Stimulated activated CD4-positive, alpha-beta T cell treated with anti-CD3 and anti-CD28 coated beads, TNF-alpha, amount 100 ng/mL, for 4 hours (primary cell): ENCODE results near the gene RIMBP2.

Experiments used
- DNase-seq, 3 experiments: peaks; one replicate each; pipeline ENCODE4 v3.0.0-alpha.2; 2020; ENCODE audit warnings: low read depth in 3 of 3

RIMBP2 gene

DNA sequence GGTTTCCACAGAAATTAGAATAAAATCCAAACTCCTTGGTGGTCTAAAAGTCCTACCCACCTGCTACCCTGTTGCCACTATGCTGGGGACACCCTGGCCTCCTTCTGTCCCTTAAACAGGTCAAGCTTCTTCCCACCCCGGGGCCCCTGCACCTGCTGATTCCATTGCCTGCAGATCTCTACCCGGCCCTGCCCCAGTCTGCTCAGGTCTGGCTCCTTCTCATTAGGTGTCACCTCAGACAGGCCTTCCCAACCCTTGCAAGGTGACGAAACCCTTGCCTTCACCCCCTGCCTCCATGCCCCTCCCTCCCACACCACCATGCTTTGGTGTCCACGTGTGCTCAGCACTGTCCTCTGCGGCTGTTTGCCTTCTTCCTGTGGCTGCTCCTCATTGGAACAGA lies 207.8 kb downstream of the RIMBP2 start:
- DNase-seq: no peak

DNA sequence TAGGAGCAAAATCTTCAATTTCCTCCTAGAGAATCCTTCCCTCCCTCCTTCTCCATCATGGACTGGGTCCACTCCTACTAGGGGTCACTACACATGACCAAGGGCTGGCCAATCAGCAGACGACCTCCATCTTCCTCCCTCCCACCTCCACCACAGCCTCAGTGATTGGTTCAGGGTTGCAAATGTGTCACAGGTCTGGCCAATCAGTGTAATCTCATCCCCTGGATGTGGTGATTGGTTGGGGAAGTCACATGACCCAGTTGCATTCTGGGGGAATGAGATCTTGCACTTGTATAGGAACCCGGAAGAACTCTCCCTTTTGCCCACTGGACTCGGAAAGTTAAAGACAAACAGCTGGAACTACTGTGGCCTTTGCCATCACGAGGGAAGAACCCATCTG lies 209.3 kb downstream of the RIMBP2 start:
- DNase-seq: no peak

DNA sequence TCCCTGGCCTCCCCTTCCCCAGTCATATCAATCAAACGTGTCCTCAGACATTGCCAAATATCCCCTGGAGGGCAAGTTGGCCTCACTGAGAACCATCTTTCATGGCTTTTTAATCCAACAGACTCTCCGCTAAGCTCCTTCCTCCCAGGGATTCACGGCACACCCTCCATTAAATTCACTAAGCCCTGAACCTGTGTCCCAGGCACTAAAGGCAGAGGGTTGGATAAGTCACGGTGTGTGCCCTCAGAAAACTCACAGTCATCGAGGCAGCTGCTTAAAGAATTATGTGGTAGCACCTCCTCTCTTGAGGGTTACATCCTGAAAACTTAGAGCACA lies 211.3 kb downstream of the RIMBP2 start:
- DNase-seq: no peak

DNA sequence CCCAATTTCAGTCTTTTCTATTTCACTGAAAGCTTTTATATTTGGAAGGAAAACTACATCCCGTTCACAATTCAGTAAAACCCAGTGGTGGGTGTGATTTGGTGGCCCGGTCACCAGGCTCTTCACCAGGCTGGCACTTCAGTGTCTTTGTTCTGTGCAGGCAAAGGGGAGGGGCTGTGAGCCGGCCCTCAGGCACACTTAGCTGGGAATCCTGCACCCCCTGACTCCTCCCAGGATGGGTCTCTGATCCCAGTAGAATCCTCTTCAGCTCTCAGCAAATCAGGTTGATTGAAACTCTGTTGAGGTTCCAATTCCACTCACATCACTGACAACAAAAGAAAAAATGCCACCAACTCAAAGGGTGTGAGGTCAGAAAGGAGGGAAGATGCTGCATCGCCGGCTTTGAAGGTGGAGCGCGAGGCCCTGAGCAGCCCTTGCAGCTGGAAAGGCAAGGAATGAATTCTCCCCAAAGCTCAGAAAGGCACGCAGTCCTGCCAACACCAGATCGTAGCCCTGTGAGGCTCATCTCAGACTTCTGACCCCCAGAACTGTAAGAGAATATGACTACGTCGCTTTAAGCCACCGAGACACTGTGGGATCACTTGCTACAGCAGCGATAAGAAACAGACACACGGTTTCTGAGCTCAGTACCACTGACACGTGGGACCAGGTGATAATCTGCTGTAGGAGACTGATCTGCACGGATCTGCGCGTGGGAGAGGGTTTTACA lies 211.8 kb downstream of the RIMBP2 start:
- no peak for DNase-seq

DNA sequence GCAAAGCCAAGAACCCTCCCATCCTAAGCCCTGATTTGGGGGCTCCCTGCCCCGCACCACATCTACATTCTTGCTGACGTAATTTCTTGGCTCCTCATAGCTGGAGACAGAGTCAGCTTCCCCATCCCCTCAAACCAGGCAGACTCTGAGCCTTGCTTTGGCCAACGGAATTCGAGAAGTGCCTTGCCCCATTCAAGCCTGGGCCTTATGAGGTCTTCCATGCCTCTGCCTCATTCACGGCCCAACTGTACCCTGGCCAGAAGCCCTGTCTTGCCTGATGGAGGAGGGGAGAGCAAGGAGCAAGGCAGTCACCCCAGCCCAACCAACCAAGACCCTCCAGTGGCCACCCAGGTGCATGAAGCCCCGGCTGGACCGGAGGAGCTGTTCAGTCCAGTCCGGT lies 214.3 kb downstream of the RIMBP2 start:
- DNase-seq: no peak

DNA sequence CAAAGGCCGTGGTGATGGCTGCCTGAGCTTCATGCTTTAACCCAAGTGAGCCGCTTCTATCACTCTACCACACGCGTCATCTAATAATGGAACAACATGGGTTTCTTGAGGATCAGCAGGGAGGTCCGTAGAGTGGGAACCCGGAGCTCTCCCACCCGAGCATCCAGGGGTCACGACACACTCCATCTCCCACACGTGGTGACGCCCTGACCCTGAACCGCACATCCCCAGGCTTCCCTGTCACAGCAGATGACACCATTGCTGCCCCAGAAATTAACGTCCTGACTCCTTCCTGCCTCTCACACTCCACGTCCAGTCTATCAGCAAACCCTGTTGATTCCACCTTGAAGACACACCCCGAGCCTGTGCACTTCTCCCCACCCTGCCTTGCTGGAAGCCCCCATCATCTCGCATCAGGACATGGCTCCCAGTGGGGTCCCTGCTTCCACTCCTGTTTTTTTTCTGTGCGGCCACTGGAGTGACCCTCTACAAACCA lies 215.2 kb downstream of the RIMBP2 start:
- DNase-seq: no peak

DNA sequence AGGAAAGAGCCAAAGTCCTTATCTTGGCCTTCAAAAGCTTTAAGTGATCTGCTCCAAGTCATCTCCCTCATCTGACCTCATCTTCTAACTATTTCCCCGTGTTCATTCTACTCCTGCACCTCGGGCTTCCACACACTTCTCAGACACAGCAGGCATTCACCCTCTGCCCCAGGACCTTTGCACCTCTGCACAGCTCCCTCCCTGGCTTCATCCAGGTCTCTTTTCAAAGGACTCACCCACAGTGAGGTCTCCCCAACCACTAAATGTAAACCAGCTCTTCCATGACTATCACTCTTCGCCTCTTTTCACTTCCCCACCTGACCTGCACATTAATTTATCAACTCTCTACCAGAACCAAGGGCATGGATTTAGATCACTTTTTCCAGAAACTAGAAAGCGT lies 216.6 kb downstream of the RIMBP2 start:
- no peak for DNase-seq

DNA sequence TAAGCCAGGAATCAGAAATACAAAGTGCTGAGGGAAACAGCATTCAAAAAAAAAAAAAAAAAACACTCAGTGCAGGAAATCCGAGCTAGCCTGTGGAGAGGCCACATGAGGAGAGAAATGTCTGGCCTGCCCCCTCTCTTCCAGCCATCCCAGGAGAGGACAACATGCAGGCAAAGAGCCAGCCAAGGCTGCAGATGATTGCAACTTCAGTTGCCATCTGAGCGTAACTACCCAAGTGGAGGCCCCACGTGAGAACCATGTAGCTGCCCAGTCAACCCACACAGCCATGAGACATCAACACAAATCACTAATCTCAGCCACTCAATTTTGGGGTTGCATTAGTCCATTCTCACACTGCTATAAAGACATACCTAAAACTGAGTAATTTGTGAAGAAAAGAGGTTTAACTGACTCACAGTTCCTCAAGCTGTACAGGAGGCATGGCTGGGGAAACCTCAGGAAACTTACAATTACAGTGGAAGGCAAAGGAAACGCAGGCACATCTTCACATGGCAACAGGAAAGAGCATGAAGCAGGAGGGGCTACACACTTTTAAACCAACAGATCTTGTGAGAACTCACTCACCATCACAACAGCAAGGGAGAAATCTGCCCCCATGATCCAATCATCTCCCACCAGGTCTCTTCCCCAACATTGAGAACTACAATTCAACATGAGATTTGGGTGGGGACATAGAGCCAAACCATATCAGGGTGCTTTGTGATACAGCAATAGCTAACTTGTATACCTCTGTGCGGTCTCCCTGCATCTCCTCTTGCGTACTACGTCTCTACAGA lies 217.3 kb downstream of the RIMBP2 start:
- no peak for DNase-seq

DNA sequence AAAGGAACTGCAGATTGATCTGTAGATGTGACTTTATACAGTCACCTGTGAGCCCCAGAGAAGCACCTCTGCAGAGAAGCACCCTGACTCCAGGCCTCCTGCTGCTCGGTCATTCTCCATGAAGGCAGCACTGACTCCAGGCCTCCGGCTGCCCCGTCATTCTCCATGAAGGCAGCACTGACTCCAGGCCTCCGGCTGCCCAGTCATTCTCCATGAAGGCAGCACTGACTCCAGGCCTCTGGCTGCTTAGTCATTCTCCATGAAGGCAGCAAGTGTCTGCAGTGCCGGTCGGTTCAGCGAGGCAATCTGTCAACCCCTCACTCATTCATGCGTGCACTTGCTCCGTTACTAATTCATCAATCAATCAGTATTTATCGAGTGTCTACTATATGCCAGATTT lies 218.1 kb downstream of the RIMBP2 start:
- no peak for DNase-seq

DNA sequence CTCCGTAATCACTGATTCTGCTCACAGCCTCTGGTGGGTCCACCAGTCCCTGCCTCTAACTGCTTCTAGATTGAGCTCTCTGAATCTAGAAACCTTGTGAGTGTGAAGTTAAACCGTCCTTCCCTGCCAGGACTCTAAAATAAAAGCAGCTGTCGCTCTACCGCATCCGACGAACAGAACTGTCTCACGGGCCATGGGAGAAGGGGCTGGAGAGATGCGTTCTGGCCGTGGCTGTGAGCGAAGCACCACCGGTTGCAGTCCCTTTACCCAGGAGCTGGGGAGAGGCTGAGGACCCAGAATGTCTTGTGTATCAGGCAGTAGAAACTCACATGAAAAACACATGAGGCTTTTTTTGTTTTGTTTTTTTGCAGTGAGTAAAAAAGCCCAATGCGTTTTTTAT lies 218.8 kb downstream of the RIMBP2 start:
- DNase-seq: no peak

DNA sequence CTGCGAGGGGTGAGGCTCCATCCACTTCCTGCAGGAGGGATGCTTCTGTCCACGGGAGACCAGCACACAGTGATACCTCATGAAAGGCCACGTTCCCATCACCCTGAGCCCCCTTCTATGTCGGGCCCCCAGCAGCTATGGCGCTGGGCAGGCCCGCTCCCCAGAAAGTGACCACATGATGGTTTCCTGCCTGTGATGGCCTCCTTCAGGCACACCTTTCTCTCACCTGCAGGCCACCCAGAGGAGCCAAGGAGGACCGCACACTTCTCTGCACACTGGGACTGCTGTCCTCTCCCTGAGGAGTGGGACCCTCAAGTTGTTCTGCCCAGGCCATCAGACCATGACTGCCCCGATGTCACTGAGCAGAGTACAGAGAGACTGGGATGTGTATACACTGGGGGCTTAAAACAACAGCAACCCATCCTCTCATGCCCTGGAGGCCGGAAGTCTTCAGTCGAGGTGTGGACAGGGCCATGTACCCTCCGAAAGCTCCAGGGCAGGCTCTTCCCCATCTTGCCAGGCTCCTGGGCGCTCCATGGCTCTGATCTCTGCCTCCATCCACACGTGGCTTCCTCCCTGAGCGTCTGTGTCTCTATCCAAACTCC lies 219.5 kb downstream of the RIMBP2 start:
- DNase-seq: no peak

DNA sequence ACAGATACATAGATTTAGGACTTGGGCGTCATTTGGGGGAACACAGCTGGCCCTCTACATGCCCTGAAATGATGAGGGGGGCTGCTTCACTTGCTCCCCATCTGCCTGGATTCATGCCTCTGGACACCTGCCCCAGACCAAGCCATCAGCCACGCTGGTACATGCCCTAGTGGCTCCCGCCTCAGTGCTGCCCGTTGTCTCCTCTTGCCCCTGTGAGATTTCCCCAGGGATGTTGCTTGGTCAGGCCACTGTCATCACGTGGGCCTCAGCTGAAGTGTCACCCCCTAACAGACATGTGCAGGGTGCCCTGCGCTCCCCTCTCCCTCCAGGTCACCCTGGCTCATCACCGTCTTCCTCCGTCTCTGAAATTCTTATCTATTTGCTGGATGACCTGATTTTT lies 220.9 kb downstream of the RIMBP2 start:
- no peak for DNase-seq

DNA sequence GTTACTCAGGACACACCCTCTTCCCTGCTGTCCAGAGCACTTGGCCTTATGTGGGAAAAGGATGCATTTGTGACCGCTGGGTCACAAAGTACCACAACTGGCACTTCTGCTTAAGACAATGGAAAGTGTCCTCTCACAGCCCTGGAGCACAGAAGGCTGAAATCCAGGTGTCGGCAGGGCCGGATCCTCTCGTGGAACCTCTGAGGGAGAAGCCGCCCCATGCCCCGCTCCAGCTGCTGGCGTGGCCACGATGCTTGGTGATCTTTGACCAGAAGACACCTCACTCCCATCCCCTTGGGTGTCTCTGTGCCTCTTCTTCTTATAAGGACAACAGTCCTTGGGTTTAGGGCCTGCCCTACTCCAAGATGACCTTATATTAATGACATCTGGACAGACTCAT lies 221.4 kb downstream of the RIMBP2 start:
- DNase-seq: no peak

DNA sequence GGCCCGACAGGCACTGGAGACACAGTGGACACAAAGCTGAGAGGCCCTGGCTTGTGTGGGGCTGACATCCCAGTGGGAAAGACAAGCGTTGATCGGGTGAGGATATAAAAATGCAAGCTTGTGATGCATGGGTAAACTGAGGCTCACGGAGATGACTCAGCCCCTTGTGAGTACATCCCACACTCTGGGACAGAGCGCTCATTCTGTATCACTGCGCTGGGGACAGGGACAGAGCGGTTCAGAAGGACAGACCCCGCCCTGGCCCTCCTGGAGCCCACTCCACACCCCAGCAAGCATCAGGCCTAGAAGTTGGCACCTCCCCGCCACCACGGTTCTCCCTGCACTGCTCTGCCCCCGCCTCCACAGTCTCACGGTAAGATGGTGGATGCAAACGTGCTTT lies 222.1 kb downstream of the RIMBP2 start:
- no peak for DNase-seq

DNA sequence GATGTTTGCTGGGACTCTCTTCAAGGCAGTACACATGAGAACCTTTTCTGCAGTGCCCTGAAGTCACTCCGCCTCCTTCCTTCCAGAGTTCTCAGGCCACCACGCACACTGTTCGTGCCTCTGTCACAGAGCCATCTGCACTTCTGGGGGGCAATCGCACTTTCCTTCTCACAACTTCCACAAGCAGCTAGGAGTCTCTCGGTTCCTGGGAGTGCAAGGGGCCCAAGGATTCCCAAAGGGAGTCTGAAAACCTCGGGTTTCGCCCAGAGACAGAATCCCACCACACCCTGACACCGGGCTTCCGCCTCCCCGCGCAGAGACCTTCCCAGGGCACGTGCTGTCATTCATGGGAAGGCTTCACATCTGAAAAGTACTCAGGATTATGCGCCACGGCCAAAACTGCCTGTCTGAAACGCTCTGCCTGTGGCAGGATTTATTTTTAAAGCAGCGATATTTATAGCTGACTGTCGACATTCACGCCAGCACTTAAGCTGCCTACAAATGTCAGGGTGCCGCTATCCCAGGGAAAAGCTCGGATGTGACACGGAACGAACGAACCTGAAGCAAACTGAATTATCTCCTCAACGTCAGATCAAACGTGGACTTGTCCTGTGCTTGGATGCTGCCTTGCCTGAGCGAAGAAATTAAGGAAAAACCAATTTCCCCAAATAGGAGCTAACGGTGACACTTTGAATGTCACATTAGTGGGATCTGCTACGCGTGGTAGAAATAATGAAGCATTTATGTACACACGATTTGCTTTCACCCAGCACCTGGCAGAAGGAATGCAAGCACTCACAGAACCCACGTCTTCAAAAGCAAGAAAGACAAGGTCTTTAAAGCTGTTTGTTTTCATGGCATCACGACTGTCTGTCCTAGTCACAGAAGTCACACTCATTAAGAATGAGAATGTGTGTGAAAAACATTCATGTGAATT lies 224.4 kb downstream of the RIMBP2 start:
- no peak for DNase-seq

DNA sequence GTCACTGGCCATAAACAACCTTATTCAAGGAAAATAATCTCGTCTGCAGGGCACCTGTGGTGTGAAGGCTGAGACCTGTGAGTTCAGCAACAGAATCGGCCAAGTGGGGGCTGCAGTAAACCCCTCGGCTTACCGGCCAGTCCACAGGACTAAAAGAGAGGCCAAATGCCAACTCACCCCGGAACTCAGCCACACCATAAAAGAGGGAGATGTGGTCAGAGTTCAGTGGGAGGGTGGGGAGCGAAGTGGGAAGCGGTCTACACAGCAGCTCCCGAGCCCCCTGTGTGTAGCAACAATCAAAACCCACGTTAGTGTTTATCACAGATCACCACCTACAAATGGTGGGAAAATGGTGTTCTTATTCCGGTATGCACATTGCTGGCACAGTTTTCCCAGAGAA lies 225.4 kb downstream of the RIMBP2 start:
- DNase-seq: no peak

DNA sequence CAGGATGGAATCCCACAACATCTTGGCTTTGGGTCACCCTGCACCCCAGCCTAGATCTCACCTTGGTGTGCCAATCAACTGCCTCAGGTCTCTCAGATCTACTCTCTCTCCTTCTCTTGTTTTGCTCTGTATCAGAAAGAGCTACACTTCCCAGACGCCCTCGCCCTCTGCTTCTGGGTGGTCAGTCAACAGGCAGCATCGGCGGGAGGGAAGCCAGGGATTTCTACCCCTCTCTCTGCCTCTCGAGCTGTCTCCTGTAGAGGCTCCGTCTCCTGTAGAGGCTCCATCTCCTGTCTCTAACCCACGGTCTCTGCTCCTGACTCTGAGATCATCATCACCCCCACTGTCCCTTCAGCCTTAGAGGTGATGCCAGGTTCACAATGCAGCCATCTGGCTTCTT lies 226.8 kb downstream of the RIMBP2 start:
- no peak for DNase-seq

DNA sequence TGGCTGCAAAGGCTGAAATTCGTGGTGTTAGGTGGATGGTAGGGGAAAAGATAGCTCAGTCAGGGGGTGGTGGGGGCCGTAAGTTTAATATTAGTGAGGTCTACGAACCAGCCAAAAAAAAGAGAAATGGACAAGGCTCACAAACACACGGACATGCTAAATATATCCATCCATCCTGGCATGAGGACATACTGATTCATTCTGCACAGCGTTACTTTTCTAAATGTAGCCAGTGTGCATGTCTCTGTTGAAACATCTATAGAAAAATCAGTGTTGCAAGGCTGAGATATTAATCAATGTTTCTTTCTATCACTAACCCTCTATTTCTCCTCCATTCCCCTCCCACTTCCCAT lies 227.8 kb downstream of the RIMBP2 start:
- no peak for DNase-seq

DNA sequence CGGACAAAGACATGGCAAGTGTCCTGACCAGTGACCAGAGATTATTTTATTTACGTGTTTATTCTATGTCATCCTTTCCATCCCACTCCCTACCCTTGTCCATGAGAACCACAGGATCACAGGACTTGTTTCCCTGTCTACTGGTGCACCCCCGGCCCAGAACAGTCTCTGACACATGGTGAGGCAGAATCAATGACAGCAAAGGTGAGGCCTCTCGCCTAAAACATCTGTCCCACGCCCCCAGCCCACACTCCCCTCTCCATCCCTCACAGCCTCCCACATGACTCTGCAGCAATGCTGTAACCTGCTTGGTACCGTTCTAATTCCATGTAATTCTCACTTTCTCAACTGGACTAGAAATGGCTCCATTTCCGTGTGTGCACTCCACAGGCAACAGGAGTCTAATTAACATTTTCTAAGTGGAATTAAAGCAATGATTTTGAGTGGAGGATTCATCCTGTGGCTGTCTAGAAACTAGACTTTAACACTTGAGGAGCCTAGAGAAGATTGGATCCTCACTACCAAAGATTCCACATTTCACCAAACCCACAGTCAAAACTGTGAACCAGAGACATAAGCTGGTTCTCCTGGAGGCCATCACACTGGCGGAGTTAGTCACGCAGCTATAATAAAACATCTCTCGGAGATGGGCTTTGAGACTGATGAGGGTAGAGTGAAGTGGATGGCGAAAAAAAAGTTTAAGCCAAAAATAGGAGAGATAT lies 228.3 kb downstream of the RIMBP2 start:
- DNase-seq: no peak

DNA sequence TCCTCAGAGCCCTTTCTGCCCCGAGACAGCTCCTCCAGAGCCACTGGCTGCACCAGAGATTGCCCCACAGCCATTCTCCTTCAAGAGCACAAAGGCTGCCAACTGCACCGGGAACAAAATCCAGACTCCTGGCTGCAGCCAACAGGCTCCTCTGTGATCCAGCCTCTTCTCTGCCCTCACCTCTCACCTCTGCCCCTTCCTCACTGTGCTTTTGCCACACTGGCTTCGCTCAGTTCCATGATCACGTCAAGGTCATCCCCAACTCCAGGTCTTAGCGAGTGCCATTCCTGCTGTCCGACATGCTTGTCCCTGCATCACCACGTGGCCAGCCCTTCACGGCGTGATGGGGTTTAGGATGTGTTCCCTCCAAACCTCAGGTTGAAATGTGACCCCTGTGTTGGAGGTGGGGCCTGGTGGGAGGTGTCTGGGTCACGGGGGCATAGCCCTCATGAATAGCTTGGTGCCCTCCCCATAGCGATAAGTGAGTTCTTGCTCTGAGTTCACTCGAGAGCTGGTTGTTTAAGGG lies 229.1 kb downstream of the RIMBP2 start:
- DNase-seq: no peak

DNA sequence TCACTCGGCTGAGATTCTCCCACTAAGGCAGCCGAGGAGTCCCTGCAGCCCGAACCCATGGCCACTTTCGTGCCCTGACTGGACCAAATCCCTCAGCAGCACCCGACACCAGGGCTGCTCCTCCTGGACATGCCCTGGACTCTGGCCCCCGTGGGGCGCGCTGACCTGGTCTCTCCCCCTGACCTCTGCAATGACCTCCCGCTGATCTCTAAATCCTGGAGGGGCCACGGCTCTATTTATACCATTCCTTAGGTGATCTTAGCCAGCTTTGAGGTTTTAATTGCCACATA lies 230.0 kb downstream of the RIMBP2 start:
- DNase-seq: no peak
